Heart left ventricle (tissue), 16 donors: ENCODE measurements around the gene ACOT13. TPM values are rescaled to one million over a fixed set of nuclear protein-coding genes. Genes with fewer than 3 reads are reported as not detected.
A peak's percentile ranks its signal among the peaks of the same experiment; 100 is the strongest.

ENCODE experiments used
- ATAC-seq, 4 donors: fragments of 200-7000 bp; cut with Tn5 transposase; one replicate each; pipeline ENCODE4 v1.9.1; 2020 to 2022; ENCODE audit warnings: moderate library complexity in 4 of 4, mild to moderate bottlenecking in 3 of 4, moderate number of reproducible peaks in 1 of 4
- DNase-seq, 5 donors: peaks; one replicate each; pipeline ENCODE4 v3.0.0-alpha.2; 2020
- H3K27ac ChIP-seq, 12 donors: fragments of 200-600 bp; sonication (generic) in 4 of 12; one replicate each; pipeline versions ENCODE4 v1.5.0 to v1.8.0; 2016 to 2022; ENCODE audit warnings: mild to moderate bottlenecking in 2 of 12
- H3K27me3 ChIP-seq, 9 donors: fragments of 200-600 bp; sonication (generic) in 2 of 9; one replicate each; pipeline versions ENCODE4 v1.5.1 to v1.8.0; 2016 to 2022; ENCODE audit warnings: mild to moderate bottlenecking in 3 of 9
- H3K36me3 ChIP-seq, 9 donors: fragments of 200-600 bp; sonication (generic) in 2 of 9; one replicate each; pipeline versions ENCODE4 v1.5.0 to v1.8.0; 2018 to 2022; ENCODE audit warnings: mild to moderate bottlenecking in 2 of 9
- H3K4me1 ChIP-seq, 12 donors: fragments of 200-600 bp; sonication (generic) in 4 of 12; one replicate each; pipeline versions ENCODE4 v1.5.0 to v1.8.0; 2016 to 2022; ENCODE audit warnings: mild to moderate bottlenecking in 3 of 12
- H3K4me3 ChIP-seq, 12 donors: fragments of 200-600 bp; sonication (generic) in 4 of 12; one replicate each; pipeline versions ENCODE4 v1.5.0 to v1.8.0; 2017 to 2022; ENCODE audit warnings: mild to moderate bottlenecking in 9 of 12, moderate library complexity in 4 of 12
- H3K9me3 ChIP-seq, 12 donors: fragments of 200-600 bp; sonication (generic) in 4 of 12; one replicate each; pipeline versions ENCODE4 v1.5.0 to v1.8.0; 2016 to 2022; ENCODE audit warnings: mild to moderate bottlenecking in 1 of 12
- POLR2A ChIP-seq, 2 donors: fragments of 450-650 bp; IDR thresholded peaks; one replicate each; pipeline ENCODE4 v1.6.1; 2017; ENCODE audit warnings: antibody characterized with exemption in 2 of 2, mild to moderate bottlenecking in 2 of 2, moderate library complexity in 2 of 2
- WGBS, 4 donors: extraction: QIAGEN DNeasy Blood & Tissue Kit in 2 of 4; methylation state at CpG; one replicate each; pipeline versions ENCODE4 v1.1.5 to v1.1.7; 2013 to 2018; 5-methylcytosine and 5-hydroxymethylcytosine counted together
- intact Hi-C, 10 donors: fragments of 100-400 bp; cut with DNase I; formaldehyde crosslinking; loops; one replicate each; pipeline versions ENCODE4 v1.11.1 to v1.14.2; 2022
- polyA plus RNA-seq, 2 donors: library from polyadenylated mRNA; stranded (reverse); fragments of 200-250 nt; gene quantifications; one replicate each; pipeline ENCODE4 v1.2.3, GENCODE V29; 2013
- total RNA-seq, 9 donors: library from RNA; depleted of rRNA in 2 of 9; stranded (reverse); fragments of >200 nt in 2 of 9; fragmentation: NEBNext Ultra II Directional in 3 of 9; extraction: Animal tissue kit (Norgen Biotek cat#: 25700) in 3 of 9; gene quantifications; one replicate each; pipeline versions ENCODE4 v1.1.0 to v1.2.4, GENCODE V29; 2016 to 2023
- TF ChIP-seq, protein P1 (sequence below), 12 donors: fragments of 200-600 bp; sonication (generic) in 4 of 12; IDR thresholded peaks; one replicate each; pipeline versions ENCODE4 v1.5.0 to v1.8.0; 2018 to 2022; ENCODE audit warnings: antibody characterized with exemption in 12 of 12, mild to moderate bottlenecking in 5 of 12
- donor health status: ischemic (EF 13 %, LVEDD 7.1; RV severe dilation, severe dysfunction).
- donor health status: healthy with polysubstance abuse.
- donor health status: DM: no; HTN: yes; CAD: no.
- donor health status: DM: no; HTN: no; CAD: no.
- donor health status: ischemic (EF 25% LVEDD 6.9; RV normal size, moderate dysfunction).
- donor health status: ischemic (EF 25% LVEDD 5.7; RV mildly dilated, moderate dysfunction).
- donor health status: healthy.
- donor health status: DM: yes; HTN: yes; CAD: no.
- donor health status: ischemic (EF 35%, LVEDD 5.7; RV mildly dilated, moderate dysfunction).
- donor health status: nonischemic (EF 11% LVEDD 7.7; RV severe dilation, severe dysfunction).
- donor health status: DM: yes; HTN: yes; CAD: no.
- donor health status: PGD.
- donor health status: ischemic (EF 29% LVEDD 5.4; RV normal size, mild dysfunction).
- donor health status: nonischemic (EF 23%, LVEDD 6.1; RV moderate dilation, normal function).

Gene ACOT13
- total and polyA plus RNA-seq, 11 donors = 21.6 to 160 (median 55.3) TPM

- Histone ChIP-seq H3K4me3 (no peak overlapping the region), H3K36me3 (peaks cover 0 to 14% (median 3%) of the 10 kb centered on the region in 9 donors), H3K9me3 (no peaks in the 10 kb centered on the region), H3K27me3 (no peaks in the 10 kb centered on the region), H3K4me1 (peaks cover 0 to 26% (median 7%) of the 10 kb centered on the region in 12 donors), H3K27ac (no peak overlapping the region)
- 78 to 86% (median 84%) methylated on average over 2 of the region's 2 CpGs for WGBS, 4 donors
- no peak for DNase-seq
- ATAC-seq = peak in 1 of 4 donors; percentile 68
- TF ChIP-seq, protein P1, sequence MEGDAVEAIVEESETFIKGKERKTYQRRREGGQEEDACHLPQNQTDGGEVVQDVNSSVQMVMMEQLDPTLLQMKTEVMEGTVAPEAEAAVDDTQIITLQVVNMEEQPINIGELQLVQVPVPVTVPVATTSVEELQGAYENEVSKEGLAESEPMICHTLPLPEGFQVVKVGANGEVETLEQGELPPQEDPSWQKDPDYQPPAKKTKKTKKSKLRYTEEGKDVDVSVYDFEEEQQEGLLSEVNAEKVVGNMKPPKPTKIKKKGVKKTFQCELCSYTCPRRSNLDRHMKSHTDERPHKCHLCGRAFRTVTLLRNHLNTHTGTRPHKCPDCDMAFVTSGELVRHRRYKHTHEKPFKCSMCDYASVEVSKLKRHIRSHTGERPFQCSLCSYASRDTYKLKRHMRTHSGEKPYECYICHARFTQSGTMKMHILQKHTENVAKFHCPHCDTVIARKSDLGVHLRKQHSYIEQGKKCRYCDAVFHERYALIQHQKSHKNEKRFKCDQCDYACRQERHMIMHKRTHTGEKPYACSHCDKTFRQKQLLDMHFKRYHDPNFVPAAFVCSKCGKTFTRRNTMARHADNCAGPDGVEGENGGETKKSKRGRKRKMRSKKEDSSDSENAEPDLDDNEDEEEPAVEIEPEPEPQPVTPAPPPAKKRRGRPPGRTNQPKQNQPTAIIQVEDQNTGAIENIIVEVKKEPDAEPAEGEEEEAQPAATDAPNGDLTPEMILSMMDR (IDR thresholded peaks at IDR 0.05) = no peak
- TF ChIP-seq POLR2A (IDR thresholded peaks at IDR 0.05) = no peak
- intact Hi-C loops = loop anchor here in 5 of 10 donors (10.0 kb wide), 3 partner anchors 195 to 265 kb away; partner anchors contain the start of gene ALDH5A1 (in 1 of the 5)
These were observed 23.1 kb downstream of the ACOT13 start for GRCh38 chr6:24689964-24690363.

DNA sequence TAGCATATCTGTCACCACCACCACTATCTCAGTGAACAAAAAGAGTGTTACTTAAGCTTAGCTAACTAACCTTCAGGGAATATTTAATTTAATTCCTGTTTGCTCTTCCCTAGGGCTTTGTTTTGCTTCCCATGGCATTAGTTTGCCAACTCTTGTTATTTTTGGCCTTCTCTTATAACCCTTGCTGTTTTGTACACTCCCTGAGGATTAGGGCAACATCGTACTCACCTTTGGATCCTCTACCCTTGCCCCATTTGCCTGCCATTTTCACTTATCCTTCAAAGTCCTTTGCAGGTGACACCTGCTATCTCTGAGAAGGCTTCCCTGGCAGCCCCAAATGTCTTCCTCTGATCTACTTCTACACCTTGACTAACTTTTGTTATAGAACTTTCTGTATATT lies 23.7 kb downstream of the ACOT13 start:
- DNase-seq = no peak
- no peak for TF ChIP-seq POLR2A (IDR thresholded peaks at IDR 0.05)
- TF ChIP-seq, protein P1 (IDR thresholded peaks at IDR 0.05) = no peak
- 46 to 65% (median 48%) methylated on average over 1 of the region's 1 CpG for WGBS, 4 donors
- no peak for ATAC-seq
- H3K4me1 ChIP-seq = peaks cover 0 to 26% (median 7%) of the 10 kb centered on the region in 12 donors
- no peak overlapping the region for H3K4me3 ChIP-seq
- H3K27me3 ChIP-seq = no peaks in the 10 kb centered on the region
- no peak overlapping the region for H3K27ac ChIP-seq
- intact Hi-C loops = loop anchor here in 5 of 10 donors (10.0 kb wide), 3 partner anchors 196 to 266 kb away; partner anchors contain the start of gene ALDH5A1 (in 1 of the 5)
- no peaks in the 10 kb centered on the region for H3K9me3 ChIP-seq
- H3K36me3 ChIP-seq = peaks cover 0 to 14% (median 3%) of the 10 kb centered on the region in 9 donors

- Histone ChIP-seq H3K27me3 (no peaks in the 10 kb centered on the region), H3K4me1 (peaks cover 0 to 26% (median 7%) of the 10 kb centered on the region in 12 donors), H3K9me3 (no peaks in the 10 kb centered on the region), H3K27ac (no peak overlapping the region), H3K4me3 (no peak overlapping the region), H3K36me3 (peaks cover 0 to 14% (median 3%) of the 10 kb centered on the region in 9 donors)
- ATAC-seq = no peak
- no peak for DNase-seq
- 82 to 86% (median 84%) methylated on average over 3 of the region's 3 CpGs for WGBS, 4 donors
- intact Hi-C loops = loop anchor here in 5 of 10 donors (10.0 kb wide), 3 partner anchors 197 to 267 kb away; partner anchors contain the start of gene ALDH5A1 (in 1 of the 5)
- TF ChIP-seq, protein P1 (IDR thresholded peaks at IDR 0.05) = no peak
- no peak for TF ChIP-seq POLR2A (IDR thresholded peaks at IDR 0.05)
These were observed 24.7 kb downstream of the ACOT13 start for GRCh38 chr6:24691550-24691949.

GRCh38 chr6:24692003-24692402 lies 25.1 kb downstream of the ACOT13 start:
- Histone ChIP-seq H3K4me3 (no peak overlapping the region), H3K36me3 (peaks cover 0 to 11% (median 3%) of the 10 kb centered on the region in 9 donors), H3K27me3 (no peaks in the 10 kb centered on the region), H3K4me1 (peaks cover 0 to 26% (median 7%) of the 10 kb centered on the region in 12 donors), H3K27ac (no peak overlapping the region), H3K9me3 (no peaks in the 10 kb centered on the region)
- TF ChIP-seq POLR2A (IDR thresholded peaks at IDR 0.05) = no peak
- TF ChIP-seq, protein P1 (IDR thresholded peaks at IDR 0.05) = no peak
- WGBS, 4 donors = 21 to 33% (median 29%) methylated on average over 4 of the region's 4 CpGs
- intact Hi-C loops = loop anchor here in 5 of 10 donors (2.0 to 10.0 kb wide), 4 partner anchors 111 to 267 kb away; partner anchors contain the start of gene ALDH5A1 (in 1 of the 5)
- DNase-seq = peak in 1 of 5 donors; percentile 22
- ATAC-seq = peak in 2 of 4 donors; percentile 71 to 75
